Thyroid gland (tissue), 4 donors: Measurements from ENCODE around the gene PSTPIP1. TPM values are rescaled to one million over a fixed set of nuclear protein-coding genes. Genes with fewer than 3 reads are reported as not detected.

ENCODE experiments used
- DNase-seq, 2 donors: peaks; one replicate each; pipeline ENCODE4 v3.0.0-alpha.2; 2019
- H3K27ac ChIP-seq, 3 donors: fragments of 200-600 bp; sonication (generic); 1 replicate in 2 of 3; 2 replicates in 1 of 3; pipeline ENCODE4 v1.5.1; 2016 to 2019; ENCODE audit warnings: mild to moderate bottlenecking in 1 of 3, moderate library complexity in 1 of 3
- H3K27me3 ChIP-seq: fragments of 200-600 bp; sonication (generic); one replicate; pipeline ENCODE4 v1.5.1; 2019
- H3K36me3 ChIP-seq, 2 donors: fragments of 200-600 bp; sonication (generic); one replicate each; pipeline ENCODE4 v1.5.1; 2016 to 2019
- H3K4me1 ChIP-seq, 2 donors: fragments of 200-600 bp; sonication (generic); one replicate each; pipeline ENCODE4 v1.5.1; 2017 to 2019
- H3K4me3 ChIP-seq, 3 donors: fragments of 200-600 bp; sonication (generic); replicated peaks in 1 of 3; 1 replicate in 2 of 3; 2 replicates in 1 of 3; pipeline ENCODE4 v1.5.1; 2016; ENCODE audit warnings: mild to moderate bottlenecking in 1 of 3
- H3K9me3 ChIP-seq: fragments of 200-600 bp; sonication (generic); one replicate; pipeline ENCODE4 v1.5.1; 2017
- POLR2A ChIP-seq, 2 donors: fragments of 450-650 bp; IDR thresholded peaks; one replicate each; pipeline ENCODE4 v1.6.1; 2017; ENCODE audit warnings: antibody characterized with exemption in 2 of 2, mild to moderate bottlenecking in 2 of 2, moderate library complexity in 1 of 2
- WGBS, 2 donors: methylation state at CpG; one replicate each; pipeline ENCODE4 v1.1.5; 2017; 5-methylcytosine and 5-hydroxymethylcytosine counted together
- intact Hi-C: fragments of 100-400 bp; cut with DNase I; formaldehyde crosslinking; loops from one replicate; pipeline ENCODE4 v1.15.1; 2023
- total RNA-seq, 4 donors: library from RNA; depleted of rRNA; stranded (reverse); fragments of >200 nt; gene quantifications; one replicate each; pipeline ENCODE4 v1.2.3, GENCODE V29; 2016
- TF ChIP-seq, protein P1 (sequence below), 6 experiments: fragments of 200-600 bp in 3 of 6; fragments of 450-650 bp in 3 of 6; sonication (generic) in 3 of 6; IDR thresholded peaks; one replicate each; pipeline ENCODE4 v1.5.1; 2016 to 2019; ENCODE audit warnings: antibody characterized with exemption in 6 of 6, mild to moderate bottlenecking in 2 of 6, inconsistent platforms in 1 of 6, moderate library complexity in 1 of 6

The PSTPIP1 gene
- total RNA-seq, 4 donors from 2014 or later = 1.4 to 6.9 (median 3.7) TPM

DNA sequence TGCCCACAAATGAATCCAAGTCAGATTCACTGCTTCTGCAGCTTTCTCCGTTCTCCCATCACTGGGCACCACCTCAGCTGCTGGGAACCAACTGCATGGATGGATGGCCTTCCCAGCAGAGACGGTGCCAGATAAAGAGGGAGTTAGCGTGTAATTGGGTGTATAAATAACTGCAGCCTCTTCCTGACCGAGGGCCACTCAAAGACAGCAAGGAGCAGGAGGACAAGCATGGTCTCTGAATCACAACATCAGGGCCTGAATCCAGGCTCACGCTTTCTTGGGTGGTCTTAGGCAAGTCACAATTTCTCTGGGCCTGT lies 44.2 kb downstream of the PSTPIP1 start:
- H3K36me3 ChIP-seq = peaks cover 4 to 21% of the 10 kb centered on the region in 2 donors
- intact Hi-C loops = no loop called here

DNA sequence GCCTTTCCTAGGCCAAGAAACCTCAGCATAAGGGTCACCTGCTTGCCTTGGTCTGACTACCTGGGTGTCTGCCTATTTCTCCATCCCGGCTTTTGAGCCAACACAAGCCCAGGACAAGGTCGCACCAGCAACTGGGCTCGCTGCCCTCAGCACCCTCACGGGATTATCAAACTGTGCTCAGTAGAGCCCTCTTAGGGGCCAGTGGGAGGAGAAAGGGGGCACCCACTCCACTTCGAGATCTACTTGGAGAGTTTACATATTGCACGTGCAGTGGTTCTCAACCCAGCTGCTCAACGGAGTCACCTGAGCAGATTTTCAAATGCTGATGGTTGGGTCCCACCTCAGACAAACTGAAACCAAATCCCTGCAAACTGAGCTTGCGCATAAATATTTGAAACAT lies 44.9 kb downstream of the PSTPIP1 start:
- Histone ChIP-seq H3K36me3 (peaks cover 4 to 24% of the 10 kb centered on the region in 2 donors), H3K9me3 (no peaks in the 10 kb centered on the region), H3K4me1 (peaks cover 0 to 6% of the 10 kb centered on the region in 2 donors), H3K27ac (no peak overlapping the region), H3K4me3 (no peak overlapping the region), H3K27me3 (no peaks in the 10 kb centered on the region)
- no peak for TF ChIP-seq POLR2A (IDR thresholded peaks at IDR 0.05)
- TF ChIP-seq, protein P1, sequence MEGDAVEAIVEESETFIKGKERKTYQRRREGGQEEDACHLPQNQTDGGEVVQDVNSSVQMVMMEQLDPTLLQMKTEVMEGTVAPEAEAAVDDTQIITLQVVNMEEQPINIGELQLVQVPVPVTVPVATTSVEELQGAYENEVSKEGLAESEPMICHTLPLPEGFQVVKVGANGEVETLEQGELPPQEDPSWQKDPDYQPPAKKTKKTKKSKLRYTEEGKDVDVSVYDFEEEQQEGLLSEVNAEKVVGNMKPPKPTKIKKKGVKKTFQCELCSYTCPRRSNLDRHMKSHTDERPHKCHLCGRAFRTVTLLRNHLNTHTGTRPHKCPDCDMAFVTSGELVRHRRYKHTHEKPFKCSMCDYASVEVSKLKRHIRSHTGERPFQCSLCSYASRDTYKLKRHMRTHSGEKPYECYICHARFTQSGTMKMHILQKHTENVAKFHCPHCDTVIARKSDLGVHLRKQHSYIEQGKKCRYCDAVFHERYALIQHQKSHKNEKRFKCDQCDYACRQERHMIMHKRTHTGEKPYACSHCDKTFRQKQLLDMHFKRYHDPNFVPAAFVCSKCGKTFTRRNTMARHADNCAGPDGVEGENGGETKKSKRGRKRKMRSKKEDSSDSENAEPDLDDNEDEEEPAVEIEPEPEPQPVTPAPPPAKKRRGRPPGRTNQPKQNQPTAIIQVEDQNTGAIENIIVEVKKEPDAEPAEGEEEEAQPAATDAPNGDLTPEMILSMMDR (IDR thresholded peaks at IDR 0.05) = no peak
- no peak for DNase-seq
- intact Hi-C loops = no loop called here
- WGBS, 2 donors = 79% methylated on average over 2 of the region's 8 CpGs; no CpG with 5 or more reads in 1 of the 2 donors

More for the DNA sequence above, 44.2 kb downstream of the PSTPIP1 start:
- Histone ChIP-seq H3K4me1 (no peaks in the 10 kb centered on the region), H3K9me3 (no peaks in the 10 kb centered on the region), H3K27me3 (no peaks in the 10 kb centered on the region), H3K27ac (no peak overlapping the region), H3K4me3 (no peak overlapping the region)
- 92% methylated on average over 5 of the region's 5 CpGs; no CpG with 5 or more reads in 1 of the 2 donors for WGBS, 2 donors
- DNase-seq = no peak
- TF ChIP-seq, protein P1 (IDR thresholded peaks at IDR 0.05) = no peak
- TF ChIP-seq POLR2A (IDR thresholded peaks at IDR 0.05) = no peak

GRCh38 chr15:77040673-77041072 lies 45.7 kb downstream of the PSTPIP1 start:
- no peak for DNase-seq
- H3K4me3 ChIP-seq = no peak overlapping the region

GRCh38 chr15:77042245-77042919 lies 47.5 kb downstream of the PSTPIP1 start:
- H3K27me3 ChIP-seq = no peaks in the 10 kb centered on the region
- WGBS, 2 donors = 82 to 89% methylated on average over 8 of the region's 8 CpGs
- H3K4me1 ChIP-seq = peaks cover 0 to 7% of the 10 kb centered on the region in 2 donors
- H3K4me3 ChIP-seq = no peak overlapping the region
- no peaks in the 10 kb centered on the region for H3K9me3 ChIP-seq
- peaks cover 14 to 36% of the 10 kb centered on the region in 2 donors for H3K36me3 ChIP-seq
- TF ChIP-seq, protein P1 (IDR thresholded peaks at IDR 0.05) = no peak
- no peak for TF ChIP-seq POLR2A (IDR thresholded peaks at IDR 0.05)
- intact Hi-C loops = no loop called here
- H3K27ac ChIP-seq = no peak overlapping the region
- no peak for DNase-seq

More at GRCh38 chr15:77040673-77041072, 45.7 kb downstream of the PSTPIP1 start:
- peaks cover 0 to 7% of the 10 kb centered on the region in 2 donors for H3K4me1 ChIP-seq
- intact Hi-C loops = no loop called here
- no peak overlapping the region for H3K27ac ChIP-seq
- peaks cover 4 to 27% of the 10 kb centered on the region in 2 donors for H3K36me3 ChIP-seq
- H3K27me3 ChIP-seq = no peaks in the 10 kb centered on the region
- 86 to 91% methylated on average over 5 of the region's 5 CpGs for WGBS, 2 donors
- no peaks in the 10 kb centered on the region for H3K9me3 ChIP-seq
- TF ChIP-seq, protein P1 (IDR thresholded peaks at IDR 0.05) = no peak
- no peak for TF ChIP-seq POLR2A (IDR thresholded peaks at IDR 0.05)
